IMR-90 (cell line): Measurements from ENCODE around the gene CHST2. TPM values are rescaled to one million over a fixed set of nuclear protein-coding genes. Genes with fewer than 3 reads are reported as not detected.
A peak's percentile ranks its signal among the peaks of the same experiment; 100 is the strongest.

ENCODE experiments used
- ATAC-seq: fragments of 200-7000 bp; cut with Tn5 transposase; 2 replicates; pipeline ENCODE4 v1.9.1; 2020; ENCODE audit warnings: low read depth, mild to moderate bottlenecking, moderate library complexity
- BruUV-seq: library from RNA; stranded (reverse); fragments of 400-500 nt; replicated peaks from 2 replicates; lab custom pipeline; 2021; lab: Mats Ljungman, UMichigan
- CTCF ChIA-PET: fragments of 300-600 bp; formaldehyde crosslinking; extraction: SDS; loops from one replicate; lab custom pipeline; 2021; ENCODE audit warnings: antibody characterized with exemption; lab: Yijun Ruan, JAX
- POLR2A ChIA-PET: fragments of 300-600 bp; sonication (Branson Sonifier 250); formaldehyde crosslinking; loops from one replicate; lab custom pipeline; 2022; ENCODE audit warnings: antibody characterized with exemption; ENCODE audit not compliant: unreplicated experiment; lab: Charles Lee
- DNase-seq: peaks from one replicate; pipeline ENCODE4 v3.0.0; 2013
- H2AFZ ChIP-seq: replicated peaks from 2 replicates; pipeline ENCODE3; 2013; ENCODE audit warnings: low read length, mild to moderate bottlenecking; ENCODE audit not compliant: poor library complexity
- H2AK5ac ChIP-seq: 2 replicates; pipeline ENCODE4 v1.6.1; 2013; ENCODE audit warnings: low read depth, low read length, inconsistent platforms
- H2AK9ac ChIP-seq: replicated peaks from 2 replicates; pipeline ENCODE3; 2013; ENCODE audit warnings: mild to moderate bottlenecking, low read depth, low read length, moderate library complexity; ENCODE audit not compliant: poor library complexity
- H2BK120ac ChIP-seq: 2 replicates; pipeline ENCODE4 v1.6.1; 2013; ENCODE audit warnings: low read depth, low read length, inconsistent platforms
- H2BK15ac ChIP-seq: 3 replicates; pipeline ENCODE4 v1.6.1; 2013; ENCODE audit warnings: low read depth, low read length, inconsistent platforms
- H2BK20ac ChIP-seq: 2 replicates; pipeline ENCODE4 v1.6.1; 2013; ENCODE audit warnings: low read depth, mild to moderate bottlenecking, inconsistent platforms, low read length, moderate library complexity
- H2BK5ac ChIP-seq: 2 replicates; pipeline ENCODE4 v1.6.1; 2013; ENCODE audit warnings: mild to moderate bottlenecking, low read depth, low read length, inconsistent platforms; ENCODE audit not compliant: poor library complexity, severe bottlenecking
- H3K14ac ChIP-seq: replicated peaks from 2 replicates; pipeline ENCODE4 v1.6.1; 2013; ENCODE audit warnings: low read depth, low read length, inconsistent platforms
- H3K18ac ChIP-seq: 2 replicates; pipeline ENCODE4 v1.6.1; 2013; ENCODE audit warnings: low read depth, low read length, control low read depth
- H3K23ac ChIP-seq: 2 replicates; pipeline ENCODE4 v1.6.1; 2013; ENCODE audit warnings: low read depth, low read length, inconsistent platforms
- H3K27ac ChIP-seq: 2 replicates; pipeline ENCODE4 v1.5.1; 2013; ENCODE audit warnings: mild to moderate bottlenecking, control low read depth, low read length; ENCODE audit not compliant: insufficient read depth
- H3K27me3 ChIP-seq: 2 replicates; pipeline ENCODE4 v1.6.1; 2013; ENCODE audit warnings: low read length; ENCODE audit not compliant: control insufficient read depth, insufficient read depth
- H3K36me3 ChIP-seq: 2 replicates; pipeline ENCODE4 v1.6.1; 2013; ENCODE audit warnings: low read length, mixed read lengths; ENCODE audit not compliant: control insufficient read depth, insufficient read depth
- H3K4ac ChIP-seq: 2 replicates; pipeline ENCODE4 v1.6.1; 2013; ENCODE audit warnings: low read depth, low read length, inconsistent platforms
- H3K4me1 ChIP-seq: 2 replicates; pipeline ENCODE4 v1.6.1; 2013; ENCODE audit warnings: low read length, mixed read lengths; ENCODE audit not compliant: control insufficient read depth, insufficient read depth
- H3K4me2 ChIP-seq: 2 replicates; pipeline ENCODE4 v1.6.1; 2013; ENCODE audit warnings: low read depth, mild to moderate bottlenecking, control low read depth, low read length, moderate library complexity
- H3K4me3 ChIP-seq: 2 replicates; pipeline ENCODE4 v1.5.1; 2013; ENCODE audit warnings: low read depth, mild to moderate bottlenecking, control low read depth, low read length, moderate library complexity; ENCODE audit not compliant: insufficient read depth
- H3K56ac ChIP-seq: 2 replicates; pipeline ENCODE4 v1.6.1; 2013; ENCODE audit warnings: low read length, inconsistent platforms; ENCODE audit not compliant: insufficient read depth; ENCODE audit errors: extremely low read depth
- H3K79me1 ChIP-seq, 2 experiments: 2 replicates each; pipeline ENCODE4 v1.6.1; 2013; ENCODE audit warnings: low read length in 2 of 2, inconsistent platforms in 1 of 2, low read depth in 1 of 2
- H3K9ac ChIP-seq: 2 replicates; pipeline ENCODE4 v1.6.1; 2013; ENCODE audit warnings: low read depth, low read length, control low read depth
- H3K9me1 ChIP-seq: 2 replicates; pipeline ENCODE4 v1.6.1; 2013; ENCODE audit warnings: low read length, inconsistent platforms; ENCODE audit not compliant: insufficient read depth
- H3K9me3 ChIP-seq: 2 replicates; pipeline ENCODE4 v1.6.1; 2013; ENCODE audit warnings: low read length; ENCODE audit not compliant: control insufficient read depth, insufficient read depth
- H4K20me1 ChIP-seq: 2 replicates; pipeline ENCODE4 v1.6.1; 2013; ENCODE audit warnings: low read length, inconsistent platforms; ENCODE audit not compliant: insufficient read depth
- H4K5ac ChIP-seq: 2 replicates; pipeline ENCODE4 v1.6.1; 2013; ENCODE audit warnings: mild to moderate bottlenecking, low read depth, low read length, control low read depth
- H4K8ac ChIP-seq, 2 experiments: 2 replicates each; pipeline ENCODE4 v1.6.1; 2013; ENCODE audit warnings: low read depth in 2 of 2, low read length in 2 of 2, control low read depth in 1 of 2, inconsistent platforms in 1 of 2
- H4K91ac ChIP-seq: 2 replicates; pipeline ENCODE4 v1.6.1; 2013; ENCODE audit warnings: low read depth, low read length, inconsistent platforms; ENCODE audit not compliant: insufficient read depth
- BHLHE40 ChIP-seq: fragments of 150-350 bp; IDR thresholded peaks from 2 replicates; pipeline ENCODE4 v1.6.1; 2016; ENCODE audit warnings: mild to moderate bottlenecking, low read depth, low read length
- CEBPB ChIP-seq: IDR thresholded peaks from 2 replicates; pipeline ENCODE4 v1.6.1; 2012; ENCODE audit warnings: low read depth, low read length, improper control_type of control experiment
- CHD1 ChIP-seq: IDR thresholded peaks from 2 replicates; pipeline ENCODE4 v1.6.1; 2012; ENCODE audit warnings: low read depth, low read length, improper control_type of control experiment
- ELK1 ChIP-seq: fragments of 150-350 bp; IDR thresholded peaks from 2 replicates; pipeline ENCODE4 v1.6.1; 2016; ENCODE audit warnings: low read depth, mild to moderate bottlenecking, low read length, moderate library complexity, borderline replicate concordance
- FOS ChIP-seq: fragments of 150-350 bp; IDR thresholded peaks from 2 replicates; pipeline ENCODE4 v1.6.1; 2016; ENCODE audit warnings: low read depth, low read length
- MAFK ChIP-seq: IDR thresholded peaks from 2 replicates; pipeline ENCODE4 v1.6.1; 2012; ENCODE audit warnings: low read depth, low read length, improper control_type of control experiment
- MAZ ChIP-seq: IDR thresholded peaks from 2 replicates; pipeline ENCODE4 v1.6.1; 2012; ENCODE audit warnings: low read depth, mild to moderate bottlenecking, low read length, improper control_type of control experiment, moderate library complexity, borderline replicate concordance
- MXI1 ChIP-seq: IDR thresholded peaks from 2 replicates; pipeline ENCODE4 v1.6.1; 2012; ENCODE audit warnings: low read depth, mild to moderate bottlenecking, low read length, moderate library complexity, borderline replicate concordance
- NFE2L2 ChIP-seq: fragments of 150-350 bp; IDR thresholded peaks from 2 replicates; pipeline ENCODE4 v1.6.1; 2016; ENCODE audit warnings: low read depth, mild to moderate bottlenecking, low read length
- POLR2A ChIP-seq: IDR thresholded peaks from 2 replicates; pipeline ENCODE4 v1.6.1; 2012; ENCODE audit warnings: mild to moderate bottlenecking, low read depth, low read length
- RAD21 ChIP-seq: IDR thresholded peaks from 2 replicates; pipeline ENCODE4 v1.6.1; 2012; ENCODE audit warnings: low read length, improper control_type of control experiment
- RCOR1 ChIP-seq: IDR thresholded peaks from 2 replicates; pipeline ENCODE4 v1.6.1; 2012; ENCODE audit warnings: mild to moderate bottlenecking, low read length, improper control_type of control experiment; ENCODE audit not compliant: insufficient replicate concordance
- RFX5 ChIP-seq: IDR thresholded peaks from 2 replicates; pipeline ENCODE4 v1.8.0; 2012; ENCODE audit warnings: low read depth, mild to moderate bottlenecking, low read length, moderate library complexity
- SMC3 ChIP-seq: fragments of 150-350 bp; IDR thresholded peaks from 2 replicates; pipeline ENCODE4 v1.6.1; 2016; ENCODE audit warnings: low read depth, mild to moderate bottlenecking, antibody characterized with exemption, low read length, moderate library complexity
- USF2 ChIP-seq: fragments of 150-350 bp; IDR thresholded peaks from 2 replicates; pipeline ENCODE4 v1.6.1; 2017; ENCODE audit warnings: mild to moderate bottlenecking, antibody characterized with exemption, low read length, low read depth
- WGBS, 2 experiments: methylation state at CpG; one replicate each; pipeline versions ENCODE4 v1.1.5 to v1.1.7; 2013; ENCODE audit warnings: missing lambda C conversion rate in 2 of 2; ENCODE audit not compliant: insufficient read length in 1 of 2; ENCODE audit errors: extremely low coverage in 2 of 2; 5-methylcytosine and 5-hydroxymethylcytosine counted together
- dilution Hi-C: fragments of 300-500 bp; cut with HindIII; formaldehyde crosslinking; loops from one replicate; pipeline ENCODE4 v1.14.3; 2018; ENCODE audit warnings: low sequenced_read_pairs; ENCODE audit not compliant: unreplicated experiment
- in situ Hi-C: fragments of 300-500 bp; cut with MboI; formaldehyde crosslinking; loops from 3 replicates; pipeline ENCODE4 v1.14.3; 2019; ENCODE audit warnings: low sequenced_read_pairs, inconsistent platforms, mixed read lengths
- intact Hi-C: fragments of 100-400 bp; cut with micrococcal nuclease; formaldehyde crosslinking; loops from 2 replicates; pipeline ENCODE4 v1.10.0; 2022
- polyA plus RNA-seq, 3 experiments: library from polyadenylated mRNA; depleted of rRNA; stranded (reverse); fragments of >200 nt; gene quantifications; 2 replicates each; pipeline ENCODE4 v1.2.3, GENCODE V29; 2012; ENCODE audit warnings: low replicate concordance in 1 of 3
- total RNA-seq: library from RNA; depleted of rRNA; stranded (reverse); fragments of >200 nt; gene quantifications from 2 replicates; pipeline ENCODE4 v1.2.3, GENCODE V29; 2012
- TF ChIP-seq, protein P1 (sequence below): conservative IDR thresholded peaks from 2 replicates; pipeline ENCODE4 v1.5.1; 2012; ENCODE audit warnings: mild to moderate bottlenecking, low read depth, low read length, improper control_type of control experiment

The CHST2 gene
- total and polyA plus RNA-seq, 2 of the 4 experiments (the other 2 are of a cell fraction), result 0.90 to 1.4 TPM

GRCh38 chr3:143071776-143072175 lies 47.8 kb upstream of the CHST2 start:
- Histone ChIP-seq H2AK9ac (no peak overlapping the region), H3K9me1 (no peaks in the 10 kb centered on the region), H3K79me1 (no peaks in the 10 kb centered on the region), H2BK15ac (no peak overlapping the region), H3K4me3 (no peak overlapping the region), H3K27ac (no peak overlapping the region), H3K36me3 (no peaks in the 10 kb centered on the region), H3K4me2 (no peak overlapping the region), H4K8ac (no peak overlapping the region), H3K18ac (no peak overlapping the region), H3K9ac (no peak overlapping the region), H3K9me3 (no peaks in the 10 kb centered on the region), H4K91ac (no peak overlapping the region), H3K4ac (no peak overlapping the region), H3K4me1 (peaks cover 5% of the 10 kb centered on the region), H4K5ac (no peak overlapping the region), H2BK120ac (no peak overlapping the region), H3K56ac (no peak overlapping the region), H2AK5ac (no peak overlapping the region), H2AFZ (no peak overlapping the region), H2BK20ac (0 out of 2 replicates have a peak overlapping the region, but pooled peaks have one; percentile 24), H3K23ac (no peak overlapping the region), H3K27me3 (no peaks in the 10 kb centered on the region; the same call in 1 of the 2 replicates), H2BK5ac (no peak overlapping the region), H4K20me1 (no peaks in the 10 kb centered on the region), H3K14ac (no peak overlapping the region)
- dilution Hi-C loops (no loop called here), intact Hi-C loops (loop anchor here (5.0 kb wide), 1 partner anchor 601 kb away; no protein-coding TSS in a partner anchor), in situ Hi-C loops (no loop called here)
- TF ChIP-seq SMC3 (no peak), NFE2L2 (no peak), RCOR1 (no peak), RFX5 (no peak), POLR2A (no peak), ELK1 (no peak), MXI1 (no peak), RAD21 (no peak), MAZ (no peak), FOS (no peak), MAFK (no peak), BHLHE40 (no peak), CHD1 (no peak), CEBPB (no peak), USF2 (no peak)
- TF ChIP-seq, protein P1, sequence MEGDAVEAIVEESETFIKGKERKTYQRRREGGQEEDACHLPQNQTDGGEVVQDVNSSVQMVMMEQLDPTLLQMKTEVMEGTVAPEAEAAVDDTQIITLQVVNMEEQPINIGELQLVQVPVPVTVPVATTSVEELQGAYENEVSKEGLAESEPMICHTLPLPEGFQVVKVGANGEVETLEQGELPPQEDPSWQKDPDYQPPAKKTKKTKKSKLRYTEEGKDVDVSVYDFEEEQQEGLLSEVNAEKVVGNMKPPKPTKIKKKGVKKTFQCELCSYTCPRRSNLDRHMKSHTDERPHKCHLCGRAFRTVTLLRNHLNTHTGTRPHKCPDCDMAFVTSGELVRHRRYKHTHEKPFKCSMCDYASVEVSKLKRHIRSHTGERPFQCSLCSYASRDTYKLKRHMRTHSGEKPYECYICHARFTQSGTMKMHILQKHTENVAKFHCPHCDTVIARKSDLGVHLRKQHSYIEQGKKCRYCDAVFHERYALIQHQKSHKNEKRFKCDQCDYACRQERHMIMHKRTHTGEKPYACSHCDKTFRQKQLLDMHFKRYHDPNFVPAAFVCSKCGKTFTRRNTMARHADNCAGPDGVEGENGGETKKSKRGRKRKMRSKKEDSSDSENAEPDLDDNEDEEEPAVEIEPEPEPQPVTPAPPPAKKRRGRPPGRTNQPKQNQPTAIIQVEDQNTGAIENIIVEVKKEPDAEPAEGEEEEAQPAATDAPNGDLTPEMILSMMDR, result no peak
- DNase-seq (no peak), ATAC-seq (no peak)
- POLR2A ChIA-PET, result no interaction called here
- no TSS peak for BruUV-seq
- CTCF ChIA-PET, result interaction anchor here (0.7 to 1.5 kb wide), 4 partner anchors 10 to 603 kb away, joined by 3 to 4 read pairs (median 4); no protein-coding TSS in a partner anchor
- WGBS, 2 experiments, result 88% methylated on average over 3 of the region's 6 CpGs; no CpG with 5 or more reads in 1 of the 2 experiments
